ENCODE results near the gene RPS16. TPM values are rescaled to one million over a fixed set of nuclear protein-coding genes. Genes with fewer than 3 reads are reported as not detected.

The RPS16 gene
- total and polyA plus RNA-seq, 2 experiments from 2014 or later: 207 to 1,901 TPM

DNA sequence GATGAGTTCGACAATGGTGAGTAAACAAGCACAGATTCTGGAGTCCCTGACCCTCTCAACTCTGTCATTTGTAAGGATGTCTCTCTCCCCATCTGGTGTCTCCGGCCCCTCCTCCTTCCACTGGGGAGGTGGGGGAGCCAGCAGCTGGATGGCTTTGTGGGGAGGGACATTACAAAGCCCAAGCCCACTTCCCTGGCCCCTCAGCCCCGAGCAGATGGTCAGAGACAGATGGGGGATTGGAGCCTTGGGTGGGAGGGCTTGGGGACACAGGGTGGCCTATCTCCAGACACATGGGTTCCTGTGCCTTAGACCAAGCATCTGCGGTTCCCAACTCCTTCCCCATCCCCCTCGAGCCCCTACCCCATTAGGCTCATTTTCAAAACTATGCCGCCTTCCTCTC, 47.4 kb upstream of the RPS16 start:
- H3K4me3 Mint-ChIP-seq: peak overlapping the region; percentile 53; the same call in 2 of the 3 replicates
- Histone ChIP-seq H3K4me3 (no peak overlapping the region), H3F3A (replicated peaks; ENCODE audit: low read depth) (peaks cover 26% of the 10 kb centered on the region), H3K9me2 (ENCODE audit: insufficient read depth) (no peaks in the 10 kb centered on the region), H3K4me1 (ENCODE audit: insufficient read depth) (peaks cover 12% of the 10 kb centered on the region), H3K36me3 (ENCODE audit: insufficient read depth) (peaks cover 17% of the 10 kb centered on the region; the same call in 1 of the 2 replicates), H3K27me3 (ENCODE audit: insufficient read depth) (no peaks in the 10 kb centered on the region), H3K4me2 (no peak overlapping the region), H4K20me1 (replicated peaks; ENCODE audit: insufficient read depth) (peaks cover 5% of the 10 kb centered on the region), H3K27ac (ENCODE audit: low read depth) (no peak overlapping the region), H3K79me2 (replicated peaks; ENCODE audit: insufficient read depth) (peaks cover 26% of the 10 kb centered on the region), H2AFZ (no peak overlapping the region)
- peaks cover 9% of the 10 kb centered on the region for H3K27me3 Mint-ChIP-seq (ENCODE audit: insufficient read depth, low read depth, poor library complexity)
- H3K27ac Mint-ChIP-seq: no peak overlapping the region
- peaks cover 18% of the 10 kb centered on the region for H3K4me1 Mint-ChIP-seq
- no peak for ATAC-seq
- no peak for DNase-seq (ENCODE audit: low spot score)
- no peaks in the 10 kb centered on the region for H3K9me3 Mint-ChIP-seq
- H3K36me3 Mint-ChIP-seq (ENCODE audit: low read depth): peaks cover 54% of the 10 kb centered on the region
- TF ChIP-seq ZNF114 (CRISPR knock-in tag; IDR thresholded peaks at IDR 0.05) (no peak), ZNF331 (CRISPR knock-in tag; IDR thresholded peaks at IDR 0.05; ENCODE audit: low read depth) (no peak), NANOG (IDR thresholded peaks at IDR 0.05; ENCODE audit: borderline replicate concordance) (no peak), EZH2 (IDR thresholded peaks at IDR 0.05; ENCODE audit: low read depth, unreplicated experiment) (no peak), EZH2phosphoT487 (IDR thresholded peaks at IDR 0.05; ENCODE audit: unreplicated experiment) (no peak)

DNA sequence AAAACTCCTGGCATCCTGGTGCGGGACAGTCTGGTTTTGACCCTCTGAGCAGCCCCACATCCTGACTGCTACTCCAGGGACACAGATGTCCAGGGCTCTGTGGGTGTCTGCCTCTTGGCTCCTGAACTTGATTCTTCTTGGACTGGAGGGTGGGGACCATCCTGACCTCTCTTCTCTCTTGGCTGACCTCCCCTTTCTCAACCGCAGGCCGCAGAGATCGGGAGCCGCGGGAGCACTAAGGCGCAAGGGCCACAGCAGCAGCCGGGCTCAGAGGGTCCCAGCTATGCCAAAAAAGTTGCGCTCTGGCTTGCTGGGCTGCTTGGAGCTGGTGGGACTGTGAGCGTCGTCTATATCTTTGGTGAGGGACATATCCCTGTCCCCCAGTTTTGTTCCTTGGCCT, 45.9 kb upstream of the RPS16 start:
- peak overlapping the region; percentile 100 for H3K4me2 ChIP-seq
- H3K9me2 ChIP-seq (ENCODE audit: insufficient read depth): no peaks in the 10 kb centered on the region
- ATAC-seq (no peak), DNase-seq (ENCODE audit: low spot score) (no peak)
- peaks cover 5% of the 10 kb centered on the region for H4K20me1 ChIP-seq (replicated peaks; ENCODE audit: insufficient read depth)
- Mint-ChIP-seq H3K4me1 (peaks cover 18% of the 10 kb centered on the region), H3K27ac (peak overlapping the region; percentile 96), H3K27me3 (ENCODE audit: insufficient read depth, low read depth, poor library complexity) (peaks cover 12% of the 10 kb centered on the region), H3K36me3 (ENCODE audit: low read depth) (peaks cover 51% of the 10 kb centered on the region), H3K4me3 (peak overlapping the region; percentile 96), H3K9me3 (no peaks in the 10 kb centered on the region)
- H3K27ac ChIP-seq (ENCODE audit: low read depth): peak overlapping the region; percentile 98
- peaks cover 12% of the 10 kb centered on the region for H3K4me1 ChIP-seq (ENCODE audit: insufficient read depth)
- H3F3A ChIP-seq (replicated peaks; ENCODE audit: low read depth): peaks cover 23% of the 10 kb centered on the region
- H3K36me3 ChIP-seq (ENCODE audit: insufficient read depth): peaks cover 13% of the 10 kb centered on the region; the same call in 1 of the 2 replicates
- peaks cover 26% of the 10 kb centered on the region for H3K79me2 ChIP-seq (replicated peaks; ENCODE audit: insufficient read depth)
- H2AFZ ChIP-seq: no peak overlapping the region
- H3K27me3 ChIP-seq (ENCODE audit: insufficient read depth): no peaks in the 10 kb centered on the region
- peak overlapping the region; percentile 98 for H3K4me3 ChIP-seq
- no peak for TF ChIP-seq POLR2AphosphoS5 (IDR thresholded peaks at IDR 0.05; ENCODE audit: low read depth)
- TF ChIP-seq, protein P1, sequence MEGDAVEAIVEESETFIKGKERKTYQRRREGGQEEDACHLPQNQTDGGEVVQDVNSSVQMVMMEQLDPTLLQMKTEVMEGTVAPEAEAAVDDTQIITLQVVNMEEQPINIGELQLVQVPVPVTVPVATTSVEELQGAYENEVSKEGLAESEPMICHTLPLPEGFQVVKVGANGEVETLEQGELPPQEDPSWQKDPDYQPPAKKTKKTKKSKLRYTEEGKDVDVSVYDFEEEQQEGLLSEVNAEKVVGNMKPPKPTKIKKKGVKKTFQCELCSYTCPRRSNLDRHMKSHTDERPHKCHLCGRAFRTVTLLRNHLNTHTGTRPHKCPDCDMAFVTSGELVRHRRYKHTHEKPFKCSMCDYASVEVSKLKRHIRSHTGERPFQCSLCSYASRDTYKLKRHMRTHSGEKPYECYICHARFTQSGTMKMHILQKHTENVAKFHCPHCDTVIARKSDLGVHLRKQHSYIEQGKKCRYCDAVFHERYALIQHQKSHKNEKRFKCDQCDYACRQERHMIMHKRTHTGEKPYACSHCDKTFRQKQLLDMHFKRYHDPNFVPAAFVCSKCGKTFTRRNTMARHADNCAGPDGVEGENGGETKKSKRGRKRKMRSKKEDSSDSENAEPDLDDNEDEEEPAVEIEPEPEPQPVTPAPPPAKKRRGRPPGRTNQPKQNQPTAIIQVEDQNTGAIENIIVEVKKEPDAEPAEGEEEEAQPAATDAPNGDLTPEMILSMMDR (conservative IDR thresholded peaks at IDR 0.05; ENCODE audit: low read depth in 2 of 2): no peak
- no peak for TF ChIP-seq CREB1 (CRISPR knock-in tag; IDR thresholded peaks at IDR 0.05; ENCODE audit: low read depth)
- TF ChIP-seq EZH2 (IDR thresholded peaks at IDR 0.05; ENCODE audit: low read depth, unreplicated experiment): no peak
- TF ChIP-seq, protein P2, sequence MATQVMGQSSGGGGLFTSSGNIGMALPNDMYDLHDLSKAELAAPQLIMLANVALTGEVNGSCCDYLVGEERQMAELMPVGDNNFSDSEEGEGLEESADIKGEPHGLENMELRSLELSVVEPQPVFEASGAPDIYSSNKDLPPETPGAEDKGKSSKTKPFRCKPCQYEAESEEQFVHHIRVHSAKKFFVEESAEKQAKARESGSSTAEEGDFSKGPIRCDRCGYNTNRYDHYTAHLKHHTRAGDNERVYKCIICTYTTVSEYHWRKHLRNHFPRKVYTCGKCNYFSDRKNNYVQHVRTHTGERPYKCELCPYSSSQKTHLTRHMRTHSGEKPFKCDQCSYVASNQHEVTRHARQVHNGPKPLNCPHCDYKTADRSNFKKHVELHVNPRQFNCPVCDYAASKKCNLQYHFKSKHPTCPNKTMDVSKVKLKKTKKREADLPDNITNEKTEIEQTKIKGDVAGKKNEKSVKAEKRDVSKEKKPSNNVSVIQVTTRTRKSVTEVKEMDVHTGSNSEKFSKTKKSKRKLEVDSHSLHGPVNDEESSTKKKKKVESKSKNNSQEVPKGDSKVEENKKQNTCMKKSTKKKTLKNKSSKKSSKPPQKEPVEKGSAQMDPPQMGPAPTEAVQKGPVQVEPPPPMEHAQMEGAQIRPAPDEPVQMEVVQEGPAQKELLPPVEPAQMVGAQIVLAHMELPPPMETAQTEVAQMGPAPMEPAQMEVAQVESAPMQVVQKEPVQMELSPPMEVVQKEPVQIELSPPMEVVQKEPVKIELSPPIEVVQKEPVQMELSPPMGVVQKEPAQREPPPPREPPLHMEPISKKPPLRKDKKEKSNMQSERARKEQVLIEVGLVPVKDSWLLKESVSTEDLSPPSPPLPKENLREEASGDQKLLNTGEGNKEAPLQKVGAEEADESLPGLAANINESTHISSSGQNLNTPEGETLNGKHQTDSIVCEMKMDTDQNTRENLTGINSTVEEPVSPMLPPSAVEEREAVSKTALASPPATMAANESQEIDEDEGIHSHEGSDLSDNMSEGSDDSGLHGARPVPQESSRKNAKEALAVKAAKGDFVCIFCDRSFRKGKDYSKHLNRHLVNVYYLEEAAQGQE (IDR thresholded peaks at IDR 0.05; ENCODE audit: unreplicated experiment): no peak
- no peak for TF ChIP-seq EZH2phosphoT487 (IDR thresholded peaks at IDR 0.05; ENCODE audit: unreplicated experiment)
- TF ChIP-seq, protein P3, sequence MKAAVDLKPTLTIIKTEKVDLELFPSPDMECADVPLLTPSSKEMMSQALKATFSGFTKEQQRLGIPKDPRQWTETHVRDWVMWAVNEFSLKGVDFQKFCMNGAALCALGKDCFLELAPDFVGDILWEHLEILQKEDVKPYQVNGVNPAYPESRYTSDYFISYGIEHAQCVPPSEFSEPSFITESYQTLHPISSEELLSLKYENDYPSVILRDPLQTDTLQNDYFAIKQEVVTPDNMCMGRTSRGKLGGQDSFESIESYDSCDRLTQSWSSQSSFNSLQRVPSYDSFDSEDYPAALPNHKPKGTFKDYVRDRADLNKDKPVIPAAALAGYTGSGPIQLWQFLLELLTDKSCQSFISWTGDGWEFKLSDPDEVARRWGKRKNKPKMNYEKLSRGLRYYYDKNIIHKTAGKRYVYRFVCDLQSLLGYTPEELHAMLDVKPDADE (IDR thresholded peaks at IDR 0.05): no peak
- TF ChIP-seq NANOG (IDR thresholded peaks at IDR 0.05; ENCODE audit: borderline replicate concordance): no peak
- no peak for TF ChIP-seq ZNF114 (CRISPR knock-in tag; IDR thresholded peaks at IDR 0.05)
- no peak for TF ChIP-seq JUNB (IDR thresholded peaks at IDR 0.05; ENCODE audit: unreplicated experiment)
- TF ChIP-seq ZNF331 (CRISPR knock-in tag; IDR thresholded peaks at IDR 0.05; ENCODE audit: low read depth): no peak

Data from GM23338 (cell line).